ENCODE measurements around the gene SUGCT. TPM values are rescaled to one million over a fixed set of nuclear protein-coding genes. Genes with fewer than 3 reads are reported as not detected.

SUGCT gene
- total RNA-seq, 2 donors from 2014 or later: 3.3 to 15.2 TPM

DNA sequence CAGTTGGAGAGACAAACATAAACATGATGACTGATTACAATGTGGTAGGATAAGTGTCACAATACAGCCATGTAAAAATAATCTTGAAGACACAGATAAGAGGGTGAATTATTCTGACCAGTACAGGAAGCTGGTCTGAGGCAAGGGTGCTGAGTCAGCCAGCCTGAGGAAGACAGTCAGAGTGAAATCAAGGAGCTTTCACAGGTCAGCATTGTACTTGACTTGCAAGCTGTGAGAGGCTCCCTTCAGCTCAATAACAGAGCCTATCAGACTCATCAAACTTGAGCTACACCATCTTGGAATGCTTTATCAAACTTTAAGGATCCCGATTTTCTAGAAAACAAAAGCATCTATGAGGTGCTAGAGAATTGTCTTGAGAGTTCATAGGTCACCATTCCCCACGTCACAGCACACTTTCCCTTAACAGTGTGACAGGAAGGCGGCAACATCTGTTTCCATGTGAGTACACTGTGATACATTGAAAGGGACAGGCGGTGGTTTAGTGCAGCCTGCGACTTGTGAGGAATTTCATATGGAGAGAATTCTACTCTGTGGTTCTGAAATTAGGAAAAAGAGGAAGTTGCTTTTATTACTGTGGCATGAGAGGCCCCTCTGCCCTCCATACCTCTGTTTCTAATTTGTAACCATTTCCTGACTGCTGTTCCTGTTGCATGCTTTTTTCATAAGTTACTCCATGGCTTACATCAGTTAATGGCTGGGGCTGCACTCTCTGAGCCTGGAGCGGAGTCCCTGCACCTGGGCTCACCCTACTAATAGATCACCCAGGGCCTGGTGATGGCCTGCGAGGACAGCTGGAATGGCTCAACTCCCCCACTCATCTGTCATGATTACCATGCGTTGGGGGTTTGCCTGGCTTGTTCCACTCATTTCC is 417.1 kb downstream of the SUGCT start:
- Histone ChIP-seq H3K9me3 (no peaks in the 10 kb centered on the region), H3K27me3 (replicated peaks; ENCODE audit: insufficient read depth) (no peaks in the 10 kb centered on the region), H3K36me3 (no peaks in the 10 kb centered on the region), H3K27ac (no peak overlapping the region), H3K4me1 (ENCODE audit: control insufficient read depth in 1 of 2, low read depth in 2 of 2) (peaks cover 0 to 7% of the 10 kb centered on the region in 2 donors), H3K4me3 (no peak overlapping the region)
- ATAC-seq (ENCODE audit: insufficient number of reproducible peaks, low FRiP score, low read depth): no peak
- TF ChIP-seq, protein P1, sequence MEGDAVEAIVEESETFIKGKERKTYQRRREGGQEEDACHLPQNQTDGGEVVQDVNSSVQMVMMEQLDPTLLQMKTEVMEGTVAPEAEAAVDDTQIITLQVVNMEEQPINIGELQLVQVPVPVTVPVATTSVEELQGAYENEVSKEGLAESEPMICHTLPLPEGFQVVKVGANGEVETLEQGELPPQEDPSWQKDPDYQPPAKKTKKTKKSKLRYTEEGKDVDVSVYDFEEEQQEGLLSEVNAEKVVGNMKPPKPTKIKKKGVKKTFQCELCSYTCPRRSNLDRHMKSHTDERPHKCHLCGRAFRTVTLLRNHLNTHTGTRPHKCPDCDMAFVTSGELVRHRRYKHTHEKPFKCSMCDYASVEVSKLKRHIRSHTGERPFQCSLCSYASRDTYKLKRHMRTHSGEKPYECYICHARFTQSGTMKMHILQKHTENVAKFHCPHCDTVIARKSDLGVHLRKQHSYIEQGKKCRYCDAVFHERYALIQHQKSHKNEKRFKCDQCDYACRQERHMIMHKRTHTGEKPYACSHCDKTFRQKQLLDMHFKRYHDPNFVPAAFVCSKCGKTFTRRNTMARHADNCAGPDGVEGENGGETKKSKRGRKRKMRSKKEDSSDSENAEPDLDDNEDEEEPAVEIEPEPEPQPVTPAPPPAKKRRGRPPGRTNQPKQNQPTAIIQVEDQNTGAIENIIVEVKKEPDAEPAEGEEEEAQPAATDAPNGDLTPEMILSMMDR (IDR thresholded peaks at IDR 0.05): no peak
- DNase-seq (ENCODE audit: low spot score): no peak

DNA sequence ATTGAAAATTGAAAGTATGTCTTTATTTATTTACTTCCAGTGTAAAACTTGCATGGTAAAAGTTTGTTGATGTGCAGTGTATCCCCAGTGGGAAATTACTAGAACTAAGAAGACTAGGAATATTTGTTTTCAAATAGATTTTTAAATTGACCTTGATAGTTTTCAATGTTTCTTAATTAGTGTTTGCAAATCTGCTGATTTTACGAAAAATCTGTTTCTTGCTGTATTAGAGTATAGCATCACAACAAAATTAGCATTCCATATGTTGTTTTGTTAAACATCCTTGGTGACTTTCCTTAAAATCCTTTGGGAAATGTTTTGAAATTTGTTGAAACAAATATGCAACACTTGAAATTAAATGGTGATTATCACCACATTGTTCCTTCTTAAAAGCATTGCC is 425.9 kb downstream of the SUGCT start:
- Histone ChIP-seq H3K36me3 (no peaks in the 10 kb centered on the region), H3K4me3 (no peak overlapping the region), H3K4me1 (ENCODE audit: control insufficient read depth in 1 of 2, low read depth in 2 of 2) (peaks cover 0 to 17% of the 10 kb centered on the region in 2 donors), H3K9me3 (no peaks in the 10 kb centered on the region), H3K27me3 (replicated peaks; ENCODE audit: insufficient read depth) (no peaks in the 10 kb centered on the region), H3K27ac (no peak overlapping the region)
- TF ChIP-seq, protein P1 (IDR thresholded peaks at IDR 0.05): no peak
- DNase-seq (ENCODE audit: low spot score): no peak
- no peak for ATAC-seq (ENCODE audit: insufficient number of reproducible peaks, low FRiP score, low read depth)

DNA sequence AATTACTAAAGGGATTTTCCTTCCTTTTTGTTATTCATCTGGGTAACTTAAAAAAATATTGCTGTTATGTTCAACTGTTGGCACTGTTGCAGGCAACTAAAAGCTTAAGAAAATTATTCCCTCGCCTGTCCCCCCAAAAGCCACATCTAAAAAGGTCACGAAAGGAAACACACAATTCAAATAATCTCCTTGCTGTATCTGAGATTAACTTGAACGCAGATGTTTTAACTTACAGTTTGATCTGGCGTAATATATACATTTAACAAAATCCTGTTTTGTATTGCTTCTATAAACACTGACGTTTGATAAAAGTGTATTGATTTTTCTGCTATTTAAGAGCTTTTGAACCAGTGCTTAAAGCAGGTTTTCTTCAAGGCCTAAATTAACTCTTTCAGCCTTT is 432.1 kb downstream of the SUGCT start:
- TF ChIP-seq, protein P1 (IDR thresholded peaks at IDR 0.05): no peak

DNA sequence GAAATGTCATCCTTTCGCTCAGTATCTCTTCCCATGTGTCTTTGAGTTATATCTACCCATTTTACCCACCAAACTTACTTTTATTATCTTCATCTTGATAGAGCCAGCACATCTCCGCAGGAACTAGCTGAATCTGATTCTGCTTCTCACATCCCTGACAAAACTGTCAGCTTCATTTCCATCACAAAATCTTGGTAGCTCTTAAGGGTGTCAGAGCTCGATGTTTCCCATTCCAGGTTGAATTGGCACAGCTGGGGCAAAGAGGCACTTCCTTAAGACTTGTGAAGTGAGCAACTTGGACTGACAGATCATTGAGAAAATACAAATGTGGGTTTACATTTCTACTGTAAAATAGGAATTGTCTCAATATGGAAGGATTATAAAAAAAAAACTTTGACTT is 434.5 kb downstream of the SUGCT start:
- TF ChIP-seq, protein P1 (IDR thresholded peaks at IDR 0.05): no peak
- no peaks in the 10 kb centered on the region for H3K36me3 ChIP-seq
- DNase-seq (ENCODE audit: low spot score): no peak
- no peak for ATAC-seq (ENCODE audit: insufficient number of reproducible peaks, low FRiP score, low read depth)
- no peaks in the 10 kb centered on the region for H3K9me3 ChIP-seq
- peaks cover 3 to 59% of the 10 kb centered on the region in 2 donors for H3K4me1 ChIP-seq (ENCODE audit: control insufficient read depth in 1 of 2, low read depth in 2 of 2)
- no peak overlapping the region for H3K4me3 ChIP-seq
- no peaks in the 10 kb centered on the region for H3K27me3 ChIP-seq (replicated peaks; ENCODE audit: insufficient read depth)
- no peak overlapping the region for H3K27ac ChIP-seq

More for the DNA sequence above, 432.1 kb downstream of the SUGCT start:
- DNase-seq (ENCODE audit: low spot score): no peak
- H3K9me3 ChIP-seq: no peaks in the 10 kb centered on the region
- H3K36me3 ChIP-seq: no peaks in the 10 kb centered on the region
- peaks cover 3 to 47% of the 10 kb centered on the region in 2 donors for H3K4me1 ChIP-seq (ENCODE audit: control insufficient read depth in 1 of 2, low read depth in 2 of 2)
- no peak overlapping the region for H3K4me3 ChIP-seq
- H3K27ac ChIP-seq: peak overlapping the region in 1 of 2 donors; percentile 25
- no peak for ATAC-seq (ENCODE audit: insufficient number of reproducible peaks, low FRiP score, low read depth)
- H3K27me3 ChIP-seq (replicated peaks; ENCODE audit: insufficient read depth): no peaks in the 10 kb centered on the region

DNA sequence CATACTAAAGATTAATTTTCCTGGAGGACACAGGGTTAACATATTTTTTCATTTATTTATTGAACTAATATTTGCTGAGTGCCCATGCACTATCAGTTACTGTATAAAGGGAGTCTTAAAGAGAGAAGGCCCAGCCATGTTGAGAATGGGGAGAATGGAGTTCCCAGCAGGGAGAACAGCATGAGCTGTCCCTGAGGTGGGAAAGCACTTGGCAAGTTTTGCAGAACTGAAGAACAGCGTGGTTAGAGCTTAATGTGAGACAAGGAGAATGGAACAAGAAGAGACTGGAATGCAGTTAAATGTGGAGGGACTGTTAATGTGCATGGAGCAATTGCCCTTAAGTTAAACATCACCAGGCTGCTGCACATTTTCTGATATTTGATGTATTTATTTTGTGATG is 435.4 kb downstream of the SUGCT start:
- no peaks in the 10 kb centered on the region for H3K9me3 ChIP-seq
- no peak for DNase-seq (ENCODE audit: low spot score)
- TF ChIP-seq, protein P1 (IDR thresholded peaks at IDR 0.05): no peak
- peaks cover 3 to 53% of the 10 kb centered on the region in 2 donors for H3K4me1 ChIP-seq (ENCODE audit: control insufficient read depth in 1 of 2, low read depth in 2 of 2)
- H3K36me3 ChIP-seq: no peaks in the 10 kb centered on the region
- no peaks in the 10 kb centered on the region for H3K27me3 ChIP-seq (replicated peaks; ENCODE audit: insufficient read depth)
- ATAC-seq (ENCODE audit: insufficient number of reproducible peaks, low FRiP score, low read depth): no peak
- no peak overlapping the region for H3K27ac ChIP-seq
- no peak overlapping the region for H3K4me3 ChIP-seq

Measured in thoracic aorta (tissue), 2 donors.